Measurements from ENCODE around the gene ANKRD6.

The ANKRD6 gene

DNA sequence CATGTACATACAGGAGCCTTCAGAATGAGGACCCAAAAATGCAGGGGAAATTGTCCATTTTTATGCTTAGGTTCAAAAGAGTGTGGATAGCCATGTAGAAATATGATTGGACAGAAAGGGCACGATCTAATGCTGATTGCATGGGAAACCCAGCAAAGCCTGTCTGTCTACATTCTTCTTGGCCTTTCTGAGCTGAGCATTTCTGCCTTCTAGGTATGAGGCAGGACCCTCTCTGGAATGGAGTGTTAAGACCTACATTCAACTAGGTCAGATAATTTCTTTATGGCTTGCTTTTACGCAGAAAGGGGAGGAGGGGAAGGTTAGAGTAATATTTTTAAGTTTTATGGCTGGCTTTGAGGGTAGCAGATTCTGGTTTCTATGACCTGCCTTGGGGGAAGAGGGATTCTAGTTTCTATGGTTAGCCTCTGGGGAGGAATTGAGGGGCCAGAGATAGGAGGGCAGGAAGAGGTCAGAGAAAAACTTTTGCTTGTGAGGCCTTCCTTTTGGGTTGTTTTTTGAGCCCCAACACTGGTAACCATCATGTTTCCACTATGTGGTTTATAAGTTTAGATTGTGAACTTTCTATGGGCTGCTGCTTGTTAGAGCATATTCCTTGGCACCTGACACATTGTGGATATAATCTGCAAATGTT lies 142.1 kb downstream of the ANKRD6 start:
- Histone ChIP-seq H2AFZ (ENCODE audit: low read depth, low read length) (no peak overlapping the region), H3K27me3 (ENCODE audit: insufficient read depth, low read length) (no peaks in the 10 kb centered on the region), H3K4me1 (ENCODE audit: insufficient read depth, low read length) (no peaks in the 10 kb centered on the region), H3K4me3 (ENCODE audit: low read length) (no peak overlapping the region), H3K9me3 (ENCODE audit: low read length) (peaks cover 4% of the 10 kb centered on the region), H3K36me3 (ENCODE audit: insufficient read depth, low read length) (peaks cover 24% of the 10 kb centered on the region)

DNA sequence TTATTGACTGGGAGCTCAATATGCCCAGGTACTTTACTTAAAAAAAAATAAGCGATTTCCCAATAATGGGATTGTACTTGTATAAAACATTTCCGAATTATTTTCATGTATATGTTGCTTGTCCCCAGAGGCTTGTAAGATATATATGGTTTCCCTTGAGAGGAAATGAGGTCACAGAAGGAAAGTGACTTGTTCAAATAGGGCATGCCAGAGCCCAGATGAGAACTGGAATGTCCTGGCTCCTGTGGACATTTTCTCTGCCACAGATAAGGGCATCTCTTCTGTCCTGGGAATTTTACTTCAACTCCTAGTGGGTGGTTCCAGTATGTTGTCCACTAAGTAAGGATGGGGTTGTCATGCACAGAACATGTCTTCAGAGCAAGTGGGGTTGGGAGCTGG lies 142.6 kb downstream of the ANKRD6 start:
- Histone ChIP-seq H3K4me3 (ENCODE audit: low read length) (no peak overlapping the region), H3K4me1 (ENCODE audit: insufficient read depth, low read length) (no peaks in the 10 kb centered on the region), H3K36me3 (ENCODE audit: insufficient read depth, low read length) (peaks cover 22% of the 10 kb centered on the region)

DNA sequence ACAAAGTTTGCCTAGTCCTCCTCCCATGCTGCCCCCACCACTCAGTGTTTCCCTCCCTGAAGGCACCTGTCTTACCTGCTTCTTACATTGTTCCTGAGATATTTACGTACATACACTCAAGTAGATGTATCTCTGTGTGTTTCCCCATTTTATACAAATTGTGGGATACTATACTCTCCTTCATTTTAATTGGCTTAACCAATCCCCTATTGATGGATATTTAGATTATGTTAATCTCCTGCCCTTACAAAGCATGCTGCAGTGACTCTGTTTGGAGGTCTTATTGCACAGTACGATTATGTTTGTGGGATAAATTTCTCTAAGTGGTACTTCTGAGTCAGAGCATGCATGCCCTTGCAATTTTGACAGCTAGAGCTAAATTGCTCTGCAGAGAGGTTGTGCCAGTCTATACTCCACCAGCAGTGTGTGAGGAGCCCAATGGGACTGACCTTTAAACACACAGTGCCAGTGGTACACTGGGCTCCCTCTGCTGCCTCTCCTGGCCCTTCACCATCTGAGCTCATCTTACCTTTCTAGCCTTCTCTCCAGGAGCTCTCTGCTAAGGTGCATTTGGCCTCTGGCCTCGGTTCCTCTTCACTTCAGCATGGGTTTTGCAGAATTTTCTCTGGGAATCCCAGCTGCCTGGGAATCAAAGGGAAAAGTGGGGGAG lies 148.2 kb downstream of the ANKRD6 start:
- no peaks in the 10 kb centered on the region for H3K4me1 ChIP-seq (ENCODE audit: insufficient read depth, low read length)

More for the DNA sequence above, 142.6 kb downstream of the ANKRD6 start:
- Histone ChIP-seq H3K9me3 (ENCODE audit: low read length) (peaks cover 4% of the 10 kb centered on the region), H2AFZ (ENCODE audit: low read depth, low read length) (no peak overlapping the region), H3K27me3 (ENCODE audit: insufficient read depth, low read length) (no peaks in the 10 kb centered on the region)

DNA sequence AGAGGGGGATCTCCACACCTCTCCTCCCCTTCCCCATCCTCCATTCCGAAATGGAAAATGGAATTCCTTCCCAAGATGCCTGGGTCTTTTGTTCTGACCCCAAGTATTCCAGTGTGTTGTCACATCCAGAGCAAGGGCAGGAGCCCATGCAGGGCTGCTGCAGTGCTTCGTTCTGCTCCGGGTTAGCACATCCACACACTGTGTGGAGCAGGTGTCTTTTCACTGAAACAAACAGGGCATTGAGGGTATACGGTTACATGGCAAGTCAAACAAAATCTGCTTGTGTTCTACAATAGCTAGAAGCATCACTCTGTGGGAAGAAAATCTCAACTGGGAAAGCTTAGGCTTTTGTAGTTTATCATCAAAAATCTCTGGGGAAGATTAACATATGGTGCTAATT lies 148.7 kb downstream of the ANKRD6 start:
- peaks cover 4% of the 10 kb centered on the region for H3K36me3 ChIP-seq (ENCODE audit: insufficient read depth, low read length)
- H2AFZ ChIP-seq (ENCODE audit: low read depth, low read length), result no peak overlapping the region
- H3K4me1 ChIP-seq (ENCODE audit: insufficient read depth, low read length), result no peaks in the 10 kb centered on the region
- H3K4me3 ChIP-seq (ENCODE audit: low read length), result no peak overlapping the region
- H3K27me3 ChIP-seq (ENCODE audit: insufficient read depth, low read length), result no peaks in the 10 kb centered on the region
- no peaks in the 10 kb centered on the region for H3K9me3 ChIP-seq (ENCODE audit: low read length)

More for the DNA sequence above, 148.2 kb downstream of the ANKRD6 start:
- Histone ChIP-seq H3K4me3 (ENCODE audit: low read length) (no peak overlapping the region), H3K9me3 (ENCODE audit: low read length) (no peaks in the 10 kb centered on the region), H3K27me3 (ENCODE audit: insufficient read depth, low read length) (no peaks in the 10 kb centered on the region), H2AFZ (ENCODE audit: low read depth, low read length) (no peak overlapping the region), H3K36me3 (ENCODE audit: insufficient read depth, low read length) (peaks cover 4% of the 10 kb centered on the region)

DNA sequence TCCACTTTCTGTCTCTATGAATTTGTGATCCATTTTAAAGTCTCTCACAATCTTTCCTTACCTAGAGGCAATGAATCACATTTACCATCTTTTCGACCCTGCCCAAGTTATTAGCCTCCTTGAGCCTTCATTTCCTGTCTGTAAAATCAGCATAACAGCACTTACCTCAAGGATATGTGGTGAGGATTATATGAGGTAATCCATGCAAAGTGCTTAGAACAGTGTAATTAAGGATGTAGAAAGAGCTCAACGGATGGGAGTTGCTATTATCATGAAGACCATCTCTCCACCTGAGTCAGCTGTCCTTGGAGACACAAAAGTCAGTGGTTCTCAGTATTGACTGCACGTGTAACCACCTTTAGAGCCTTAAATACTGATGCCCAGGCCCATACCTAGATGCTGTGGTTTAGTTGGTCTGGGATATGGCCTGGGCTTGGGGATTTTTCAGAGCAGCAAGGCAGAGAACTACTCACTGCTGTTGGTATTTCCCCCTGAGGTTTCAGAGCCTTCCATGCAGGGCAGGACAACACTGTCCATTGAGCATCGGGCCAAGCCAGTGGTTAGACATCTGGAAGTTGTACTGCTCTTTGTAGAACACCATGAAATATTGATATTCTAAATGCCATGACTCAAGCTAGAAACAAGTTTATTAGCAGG lies 149.8 kb downstream of the ANKRD6 start:
- Histone ChIP-seq H3K36me3 (ENCODE audit: insufficient read depth, low read length) (peaks cover 4% of the 10 kb centered on the region), H3K4me3 (ENCODE audit: low read length) (no peak overlapping the region), H2AFZ (ENCODE audit: low read depth, low read length) (no peak overlapping the region), H3K4me1 (ENCODE audit: insufficient read depth, low read length) (no peaks in the 10 kb centered on the region), H3K9me3 (ENCODE audit: low read length) (no peaks in the 10 kb centered on the region), H3K27me3 (ENCODE audit: insufficient read depth, low read length) (no peaks in the 10 kb centered on the region)

DNA sequence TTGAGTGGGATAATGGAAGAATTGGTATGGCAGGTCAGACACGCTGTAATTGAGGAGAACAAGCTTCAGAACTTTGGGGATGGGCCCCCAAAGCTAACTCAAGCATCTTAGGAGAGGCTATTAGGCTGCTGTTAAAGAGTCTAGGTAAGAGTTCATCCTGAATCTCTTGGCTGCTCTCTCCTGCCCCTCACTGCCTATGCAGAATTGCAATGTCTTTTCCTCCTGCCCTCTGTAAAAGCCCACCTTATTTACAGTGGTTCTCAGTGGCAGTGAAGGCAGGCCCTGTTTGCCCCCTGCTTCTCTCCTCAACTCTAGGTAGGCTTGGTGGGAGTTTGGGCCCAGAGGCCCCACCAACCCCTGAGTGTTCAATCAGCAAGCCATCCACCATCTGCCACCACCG lies 150.6 kb downstream of the ANKRD6 start:
- Histone ChIP-seq H3K4me1 (ENCODE audit: insufficient read depth, low read length) (no peaks in the 10 kb centered on the region), H2AFZ (ENCODE audit: low read depth, low read length) (no peak overlapping the region), H3K36me3 (ENCODE audit: insufficient read depth, low read length) (peaks cover 4% of the 10 kb centered on the region), H3K9me3 (ENCODE audit: low read length) (no peaks in the 10 kb centered on the region), H3K27me3 (ENCODE audit: insufficient read depth, low read length) (no peaks in the 10 kb centered on the region), H3K4me3 (ENCODE audit: low read length) (no peak overlapping the region)

DNA sequence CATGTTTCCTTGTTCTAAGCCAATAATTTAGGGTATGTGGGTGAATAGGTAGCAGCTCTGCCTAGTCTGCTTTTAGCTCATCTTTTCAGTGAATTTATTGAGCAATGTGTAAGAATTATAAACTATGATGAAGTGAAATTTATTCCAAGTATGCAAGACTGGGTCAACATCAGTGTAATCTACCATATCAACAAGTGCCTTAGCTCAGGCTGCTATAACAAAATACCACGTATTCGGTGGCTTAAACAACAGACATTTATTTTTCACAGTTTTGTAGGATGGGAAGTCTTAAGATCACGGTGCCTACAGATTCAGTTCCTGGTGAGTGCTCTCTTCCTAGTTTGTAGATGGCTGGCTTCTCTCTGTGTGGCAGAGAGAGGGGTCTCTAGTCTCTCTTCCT lies 151.6 kb downstream of the ANKRD6 start:
- H2AFZ ChIP-seq (ENCODE audit: low read depth, low read length), result no peak overlapping the region

GRCh38 chr6:89585154-89585553 lies 152.2 kb downstream of the ANKRD6 start:
- H3K36me3 ChIP-seq (ENCODE audit: insufficient read depth, low read length), result peaks cover 3% of the 10 kb centered on the region
- H3K27me3 ChIP-seq (ENCODE audit: insufficient read depth, low read length), result no peaks in the 10 kb centered on the region
- H3K4me1 ChIP-seq (ENCODE audit: insufficient read depth, low read length), result no peaks in the 10 kb centered on the region
- H2AFZ ChIP-seq (ENCODE audit: low read depth, low read length), result no peak overlapping the region
- no peaks in the 10 kb centered on the region for H3K9me3 ChIP-seq (ENCODE audit: low read length)
- no peak overlapping the region for H3K4me3 ChIP-seq (ENCODE audit: low read length)

More for the DNA sequence above, 151.6 kb downstream of the ANKRD6 start:
- H3K36me3 ChIP-seq (ENCODE audit: insufficient read depth, low read length), result peaks cover 3% of the 10 kb centered on the region
- no peaks in the 10 kb centered on the region for H3K4me1 ChIP-seq (ENCODE audit: insufficient read depth, low read length)
- H3K4me3 ChIP-seq (ENCODE audit: low read length), result no peak overlapping the region
- no peaks in the 10 kb centered on the region for H3K27me3 ChIP-seq (ENCODE audit: insufficient read depth, low read length)
- no peaks in the 10 kb centered on the region for H3K9me3 ChIP-seq (ENCODE audit: low read length)

GRCh38 chr6:89589297-89590025 lies 156.5 kb downstream of the ANKRD6 start:
- no peaks in the 10 kb centered on the region for H3K27me3 ChIP-seq (ENCODE audit: insufficient read depth, low read length)
- H2AFZ ChIP-seq (ENCODE audit: low read depth, low read length), result no peak overlapping the region
- no peak overlapping the region for H3K4me3 ChIP-seq (ENCODE audit: low read length)
- H3K9me3 ChIP-seq (ENCODE audit: low read length), result no peaks in the 10 kb centered on the region
- H3K36me3 ChIP-seq (ENCODE audit: insufficient read depth, low read length), result no peaks in the 10 kb centered on the region
- H3K4me1 ChIP-seq (ENCODE audit: insufficient read depth, low read length), result no peaks in the 10 kb centered on the region

DNA sequence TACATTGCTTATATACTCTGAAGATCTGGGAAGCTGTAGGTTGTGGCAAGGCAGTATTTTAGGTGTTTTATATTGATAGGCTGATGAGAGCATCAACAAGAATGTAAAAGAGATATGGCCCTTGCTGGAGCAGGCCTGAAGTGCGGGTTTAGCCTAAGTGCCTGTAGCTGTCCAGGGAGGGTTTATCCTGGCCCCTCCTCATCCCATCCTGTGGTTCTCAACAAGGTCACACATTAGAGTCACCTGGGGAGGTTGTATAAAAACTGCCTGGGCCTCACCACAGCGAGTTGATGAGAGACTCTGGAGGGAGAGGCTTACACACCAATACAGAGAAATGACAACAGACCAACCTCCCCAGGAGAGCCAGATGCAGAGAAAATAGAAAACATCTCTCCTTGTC lies 157.2 kb downstream of the ANKRD6 start:
- Histone ChIP-seq H3K27me3 (ENCODE audit: insufficient read depth, low read length) (no peaks in the 10 kb centered on the region), H3K9me3 (ENCODE audit: low read length) (no peaks in the 10 kb centered on the region), H3K4me3 (ENCODE audit: low read length) (no peak overlapping the region)

DNA sequence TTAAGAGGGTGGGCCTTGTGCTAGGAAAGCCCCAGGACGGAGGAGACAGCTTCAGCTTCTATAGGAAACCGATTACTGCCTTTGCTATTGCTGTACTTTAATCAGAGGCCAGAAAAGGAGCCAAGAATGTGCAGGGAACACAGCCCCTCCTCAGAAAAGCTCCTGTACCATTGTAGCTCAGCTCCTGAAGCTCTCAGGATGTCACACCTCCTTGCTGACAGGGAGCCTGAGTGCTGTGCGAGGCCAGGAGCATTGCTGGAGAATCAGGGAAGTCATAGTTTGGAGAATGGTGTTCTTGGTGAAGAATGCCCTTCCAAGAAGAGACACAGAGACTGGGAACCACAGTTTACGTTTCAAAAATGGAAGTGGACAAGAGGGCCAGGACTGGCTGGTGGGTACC lies 158.8 kb downstream of the ANKRD6 start:
- Histone ChIP-seq H3K36me3 (ENCODE audit: insufficient read depth, low read length) (peaks cover 8% of the 10 kb centered on the region), H2AFZ (ENCODE audit: low read depth, low read length) (no peak overlapping the region), H3K4me3 (ENCODE audit: low read length) (no peak overlapping the region), H3K4me1 (ENCODE audit: insufficient read depth, low read length) (no peaks in the 10 kb centered on the region), H3K27me3 (ENCODE audit: insufficient read depth, low read length) (no peaks in the 10 kb centered on the region), H3K9me3 (ENCODE audit: low read length) (no peaks in the 10 kb centered on the region)

More for the DNA sequence above, 157.2 kb downstream of the ANKRD6 start:
- no peaks in the 10 kb centered on the region for H3K36me3 ChIP-seq (ENCODE audit: insufficient read depth, low read length)
- no peak overlapping the region for H2AFZ ChIP-seq (ENCODE audit: low read depth, low read length)
- no peaks in the 10 kb centered on the region for H3K4me1 ChIP-seq (ENCODE audit: insufficient read depth, low read length)

GRCh38 chr6:89596056-89596455 lies 163.1 kb downstream of the ANKRD6 start:
- Histone ChIP-seq H3K36me3 (ENCODE audit: insufficient read depth, low read length) (peaks cover 14% of the 10 kb centered on the region), H3K4me3 (ENCODE audit: low read length) (no peak overlapping the region), H3K4me1 (ENCODE audit: insufficient read depth, low read length) (no peaks in the 10 kb centered on the region), H3K27me3 (ENCODE audit: insufficient read depth, low read length) (no peaks in the 10 kb centered on the region), H2AFZ (ENCODE audit: low read depth, low read length) (no peak overlapping the region), H3K9me3 (ENCODE audit: low read length) (no peaks in the 10 kb centered on the region)

DNA sequence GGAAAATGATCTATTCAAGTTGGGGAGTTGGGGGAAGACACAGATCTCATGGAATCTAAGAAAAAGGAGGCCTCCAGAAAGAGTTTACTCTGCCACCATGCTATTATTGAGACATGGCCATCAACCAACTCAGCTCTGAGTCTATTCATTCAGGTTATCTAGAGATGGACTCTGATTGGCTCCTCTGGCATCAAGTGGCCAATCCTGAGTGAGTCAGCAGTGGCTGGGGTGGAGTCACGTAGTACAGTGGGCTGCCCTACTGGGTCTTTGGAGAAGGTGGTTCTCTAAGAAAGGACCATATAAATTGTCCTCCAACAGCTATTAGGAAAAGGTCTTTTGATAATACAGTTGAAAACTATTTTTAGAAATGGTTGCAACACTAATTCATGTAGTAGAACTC lies 163.5 kb downstream of the ANKRD6 start:
- H3K4me3 ChIP-seq (ENCODE audit: low read length), result no peak overlapping the region
- no peaks in the 10 kb centered on the region for H3K9me3 ChIP-seq (ENCODE audit: low read length)
- H3K4me1 ChIP-seq (ENCODE audit: insufficient read depth, low read length), result no peaks in the 10 kb centered on the region
- H3K27me3 ChIP-seq (ENCODE audit: insufficient read depth, low read length), result no peaks in the 10 kb centered on the region
- peaks cover 14% of the 10 kb centered on the region for H3K36me3 ChIP-seq (ENCODE audit: insufficient read depth, low read length)
- H2AFZ ChIP-seq (ENCODE audit: low read depth, low read length), result no peak overlapping the region
